Measurements from ENCODE around the gene SGK2.
"Not testable (repeated sequence)": the region's sequence is repeated elsewhere in the genome, so short reads cannot be mapped to it uniquely, and the experiment has no call there.

Gene SGK2

DNA sequence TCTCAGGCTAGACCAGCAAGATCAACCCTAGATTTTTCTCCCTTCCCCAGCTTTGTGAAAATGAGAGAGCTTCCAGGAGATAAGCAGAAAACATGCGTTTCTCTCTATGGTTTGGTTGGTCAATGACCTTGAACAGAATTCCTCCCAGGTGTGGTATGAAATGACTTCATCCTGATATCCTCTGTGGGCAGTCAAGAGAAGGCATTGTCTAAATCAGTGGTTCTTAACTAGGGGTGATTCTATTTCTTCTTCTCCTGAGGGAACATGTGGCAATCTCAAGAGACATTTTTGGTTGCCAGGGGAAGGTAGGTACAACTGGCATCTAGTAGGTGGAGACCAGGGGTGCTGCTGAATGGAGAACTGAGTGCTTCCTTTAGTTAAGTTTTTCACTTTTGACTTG lies 44.3 kb downstream of the SGK2 start:
- no peak for DNase-seq (ENCODE audit: low spot score)

DNA sequence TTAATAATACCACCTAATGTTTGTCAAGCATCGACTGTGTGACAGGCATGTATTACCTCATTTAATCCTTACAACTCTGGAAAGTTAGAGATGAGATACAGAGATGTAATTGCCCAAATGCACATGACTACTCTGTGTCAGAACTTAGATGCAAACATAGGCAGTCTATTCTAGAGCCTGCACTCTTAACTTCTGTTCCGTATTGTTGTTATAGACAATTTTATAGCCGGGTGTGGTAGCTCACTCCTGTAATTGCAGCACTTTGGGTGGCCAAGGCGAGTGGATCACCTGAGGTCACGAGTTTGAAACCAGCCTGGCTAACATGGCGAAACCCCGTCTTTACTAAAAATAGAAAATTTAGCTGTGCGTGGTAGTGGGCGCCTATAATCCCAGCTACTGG lies 46.9 kb downstream of the SGK2 start:
- no peak for DNase-seq (ENCODE audit: low spot score)

DNA sequence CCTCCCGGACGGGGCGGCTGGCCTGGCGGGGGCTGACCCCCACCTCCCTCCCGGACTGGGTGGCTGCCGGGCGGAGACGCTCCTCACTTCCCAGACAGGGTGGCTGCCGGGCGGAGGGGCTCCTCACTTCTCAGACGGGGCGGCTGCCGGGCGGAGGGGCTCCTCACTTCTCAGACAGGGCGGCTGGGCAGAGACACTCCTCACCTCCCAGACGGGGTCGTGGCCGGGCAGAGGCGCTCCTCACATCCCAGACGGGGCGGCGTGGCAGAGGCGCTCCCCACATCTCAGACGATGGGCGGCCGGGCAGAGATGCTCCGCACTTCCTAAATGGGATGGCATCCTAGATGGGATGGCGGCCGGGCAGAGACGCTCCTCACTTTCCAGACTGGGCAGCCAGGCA lies 48.5 kb downstream of the SGK2 start:
- DNase-seq (ENCODE audit: low spot score): not testable (repeated sequence)

DNA sequence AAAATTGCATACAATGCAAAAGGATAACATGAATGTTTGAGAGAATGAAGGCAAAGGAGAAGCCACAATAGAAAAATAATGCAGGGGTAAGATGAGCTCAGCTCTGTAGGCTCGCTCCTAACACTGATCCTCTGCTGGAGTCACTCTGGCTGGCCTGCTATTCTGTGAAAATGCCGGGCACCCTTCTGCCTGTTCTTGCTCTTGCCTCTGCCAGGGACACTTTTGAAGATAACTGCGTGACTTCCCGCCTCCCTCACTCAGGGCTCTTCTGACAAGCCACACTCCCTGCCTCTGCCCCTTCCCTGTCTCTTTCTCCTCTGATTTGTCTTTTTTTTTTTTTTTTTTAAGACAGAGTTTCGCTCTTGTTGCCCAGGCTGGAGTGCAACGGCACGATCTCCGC lies 72.8 kb downstream of the SGK2 start:
- no peak for DNase-seq (ENCODE audit: low spot score)

Data from globus pallidus (tissue), 1 donor.